GM18867 (cell line): ENCODE data around the gene ZFP36L2.

Source experiments
- ATAC-seq: cut with Tn5 transposase; IDR thresholded peaks from one replicate; pipeline ENCODE4 v1.9.1; 2021; ENCODE audit warnings: mild to moderate bottlenecking, moderate library complexity; ENCODE audit not compliant: unreplicated experiment

ZFP36L2 gene

GRCh38 chr2:43226558-43226954 is at the start of gene ZFP36L2:
TSS of gene ZFP36L2 (minus strand) at chr2:43226606. CDS start at chr2:43226315, 291 bp downstream.
- peak; percentile 61 for ATAC-seq

GRCh38 chr2:43274721-43275120 is 48.3 kb upstream of the ZFP36L2 start:
- no peak for ATAC-seq

GRCh38 chr2:43274055-43274454 is 47.6 kb upstream of the ZFP36L2 start:
- no peak for ATAC-seq

GRCh38 chr2:43273529-43273928 is 47.1 kb upstream of the ZFP36L2 start:
- ATAC-seq: no peak

- ATAC-seq: no peak
These were observed 44.7 kb upstream of the ZFP36L2 start for GRCh38 chr2:43270930-43271615.

GRCh38 chr2:43270461-43270860 is 44.1 kb upstream of the ZFP36L2 start:
- no peak for ATAC-seq

- ATAC-seq: no peak
These were observed 43.3 kb upstream of the ZFP36L2 start for GRCh38 chr2:43269706-43270105.

- ATAC-seq: no peak
These were observed 42.7 kb upstream of the ZFP36L2 start for GRCh38 chr2:43269074-43269572.

- no peak for ATAC-seq
These were observed 41.9 kb upstream of the ZFP36L2 start for GRCh38 chr2:43268066-43268953.

- no peak for ATAC-seq
These were observed 41.0 kb upstream of the ZFP36L2 start for GRCh38 chr2:43267381-43267780.

GRCh38 chr2:43266711-43267111 is 40.3 kb upstream of the ZFP36L2 start:
- no peak for ATAC-seq

GRCh38 chr2:43265421-43265820 is 39.0 kb upstream of the ZFP36L2 start:
- ATAC-seq: no peak

GRCh38 chr2:43265001-43265400 is 38.6 kb upstream of the ZFP36L2 start:
- no peak for ATAC-seq

GRCh38 chr2:43262951-43263350 is 36.5 kb upstream of the ZFP36L2 start:
- no peak for ATAC-seq

GRCh38 chr2:43262239-43262638 is 35.8 kb upstream of the ZFP36L2 start:
- no peak for ATAC-seq

GRCh38 chr2:43259512-43259911 is 33.1 kb upstream of the ZFP36L2 start:
- ATAC-seq: no peak

- no peak for ATAC-seq
These were observed 32.2 kb upstream of the ZFP36L2 start for GRCh38 chr2:43258547-43259156.

- no peak for ATAC-seq
These were observed 29.0 kb upstream of the ZFP36L2 start for GRCh38 chr2:43255296-43255910.

GRCh38 chr2:43254331-43254730 is 27.9 kb upstream of the ZFP36L2 start:
- ATAC-seq: no peak

- ATAC-seq: no peak
These were observed 24.8 kb upstream of the ZFP36L2 start for GRCh38 chr2:43251171-43251731.

- no peak for ATAC-seq
These were observed 23.6 kb upstream of the ZFP36L2 start for GRCh38 chr2:43250015-43250414.
